ENCODE results near the gene SLC16A4. TPM values are rescaled to one million over a fixed set of nuclear protein-coding genes. Genes with fewer than 3 reads are reported as not detected.

Gene SLC16A4
- total RNA-seq, 1 donor from 2014 or later: 17.0 TPM

GRCh38 chr1:110341146-110341871 lies 49.5 kb downstream of the SLC16A4 start:
- TF ChIP-seq, protein P1, sequence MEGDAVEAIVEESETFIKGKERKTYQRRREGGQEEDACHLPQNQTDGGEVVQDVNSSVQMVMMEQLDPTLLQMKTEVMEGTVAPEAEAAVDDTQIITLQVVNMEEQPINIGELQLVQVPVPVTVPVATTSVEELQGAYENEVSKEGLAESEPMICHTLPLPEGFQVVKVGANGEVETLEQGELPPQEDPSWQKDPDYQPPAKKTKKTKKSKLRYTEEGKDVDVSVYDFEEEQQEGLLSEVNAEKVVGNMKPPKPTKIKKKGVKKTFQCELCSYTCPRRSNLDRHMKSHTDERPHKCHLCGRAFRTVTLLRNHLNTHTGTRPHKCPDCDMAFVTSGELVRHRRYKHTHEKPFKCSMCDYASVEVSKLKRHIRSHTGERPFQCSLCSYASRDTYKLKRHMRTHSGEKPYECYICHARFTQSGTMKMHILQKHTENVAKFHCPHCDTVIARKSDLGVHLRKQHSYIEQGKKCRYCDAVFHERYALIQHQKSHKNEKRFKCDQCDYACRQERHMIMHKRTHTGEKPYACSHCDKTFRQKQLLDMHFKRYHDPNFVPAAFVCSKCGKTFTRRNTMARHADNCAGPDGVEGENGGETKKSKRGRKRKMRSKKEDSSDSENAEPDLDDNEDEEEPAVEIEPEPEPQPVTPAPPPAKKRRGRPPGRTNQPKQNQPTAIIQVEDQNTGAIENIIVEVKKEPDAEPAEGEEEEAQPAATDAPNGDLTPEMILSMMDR (IDR thresholded peaks at IDR 0.05): no peak
- H3K36me3 Mint-ChIP-seq (ENCODE audit: low read depth): peaks cover 11% of the 10 kb centered on the region

GRCh38 chr1:110340207-110340468 lies 50.7 kb downstream of the SLC16A4 start:
- Mint-ChIP-seq H3K9me3 (ENCODE audit: low read depth) (no peaks in the 10 kb centered on the region), H3K27ac (ENCODE audit: unreplicated experiment) (no peak overlapping the region), H3K36me3 (ENCODE audit: low read depth) (peaks cover 10% of the 10 kb centered on the region), H3K27me3 (ENCODE audit: low read depth) (no peaks in the 10 kb centered on the region), H3K4me3 (ENCODE audit: unreplicated experiment) (no peak overlapping the region), H3K4me1 (ENCODE audit: low read depth) (peaks cover 54% of the 10 kb centered on the region)
- TF ChIP-seq, protein P1 (IDR thresholded peaks at IDR 0.05): no peak
- DNase-seq (ENCODE audit: low spot score): no peak

More at GRCh38 chr1:110341146-110341871, 49.5 kb downstream of the SLC16A4 start:
- Mint-ChIP-seq H3K4me3 (ENCODE audit: unreplicated experiment) (peak overlapping the region; percentile 46), H3K27me3 (ENCODE audit: low read depth) (no peaks in the 10 kb centered on the region), H3K9me3 (ENCODE audit: low read depth) (no peaks in the 10 kb centered on the region), H3K27ac (ENCODE audit: unreplicated experiment) (peak overlapping the region; percentile 49), H3K4me1 (ENCODE audit: low read depth) (peaks cover 64% of the 10 kb centered on the region)
- DNase-seq (ENCODE audit: low spot score): no peak

- Mint-ChIP-seq H3K9me3 (ENCODE audit: low read depth) (no peaks in the 10 kb centered on the region), H3K27ac (ENCODE audit: unreplicated experiment) (no peak overlapping the region), H3K4me1 (ENCODE audit: low read depth) (peaks cover 54% of the 10 kb centered on the region), H3K4me3 (ENCODE audit: unreplicated experiment) (no peak overlapping the region), H3K36me3 (ENCODE audit: low read depth) (peaks cover 10% of the 10 kb centered on the region), H3K27me3 (ENCODE audit: low read depth) (no peaks in the 10 kb centered on the region)
- TF ChIP-seq, protein P1 (IDR thresholded peaks at IDR 0.05): peak; percentile 77
- DNase-seq (ENCODE audit: low spot score): no peak
Measured at GRCh38 chr1:110339407-110340206, 51.2 kb downstream of the SLC16A4 start.

GRCh38 chr1:110338886-110339406 lies 51.9 kb downstream of the SLC16A4 start, which contains the start of gene RBM15:
Gene RBM15 (plus strand): TSS chr1:110339377. CDS start chr1:110339406, 29 bp downstream.
- Mint-ChIP-seq H3K4me3 (ENCODE audit: unreplicated experiment) (no peak within 1 kb of the TSS), H3K4me1 (ENCODE audit: low read depth) (peaks cover 49% of the 10 kb centered on the region), H3K36me3 (ENCODE audit: low read depth) (peaks cover 10% of the 10 kb centered on the region), H3K9me3 (ENCODE audit: low read depth) (no peaks in the 10 kb centered on the region), H3K27ac (ENCODE audit: unreplicated experiment) (peak within 1 kb of the TSS; percentile 93), H3K27me3 (ENCODE audit: low read depth) (no peaks in the 10 kb centered on the region)
- TF ChIP-seq, protein P1 (IDR thresholded peaks at IDR 0.05): no peak
- peak; percentile 99 for DNase-seq (ENCODE audit: low spot score)

DNA sequence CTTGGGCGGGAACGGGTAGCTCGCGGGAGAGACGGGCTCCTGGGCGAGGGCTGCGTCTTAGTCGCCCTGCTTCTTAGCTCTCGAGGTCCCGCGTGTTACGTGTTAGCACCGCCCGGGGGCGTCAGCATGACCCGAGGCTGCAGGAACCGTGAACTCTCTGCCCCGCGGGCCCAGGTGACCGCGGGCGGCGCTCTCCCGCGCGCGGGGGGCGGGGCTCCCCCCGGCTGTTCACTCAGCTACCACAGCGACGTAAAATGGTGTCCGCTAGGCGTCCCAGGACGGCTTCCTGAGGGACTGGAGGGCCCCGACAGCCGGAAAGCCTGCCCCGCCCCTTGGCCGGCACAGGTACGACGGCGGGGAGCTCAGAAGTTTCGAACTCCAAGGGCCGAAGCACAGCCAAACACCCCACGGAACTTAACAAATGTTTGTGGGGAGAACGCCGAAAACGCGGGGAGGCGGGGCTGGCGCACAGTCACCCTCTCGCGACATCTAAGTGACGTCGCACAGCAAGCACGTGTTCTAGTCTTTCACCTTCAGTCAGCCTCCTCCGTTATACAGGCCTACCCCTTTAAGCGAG lies 52.4 kb downstream of the SLC16A4 start:
- H3K27me3 Mint-ChIP-seq (ENCODE audit: low read depth): no peaks in the 10 kb centered on the region
- H3K4me1 Mint-ChIP-seq (ENCODE audit: low read depth): peaks cover 43% of the 10 kb centered on the region
- peak; percentile 95 for DNase-seq (ENCODE audit: low spot score)
- TF ChIP-seq, protein P1 (IDR thresholded peaks at IDR 0.05): peak; percentile 82
- H3K4me3 Mint-ChIP-seq (ENCODE audit: unreplicated experiment): no peak overlapping the region
- H3K9me3 Mint-ChIP-seq (ENCODE audit: low read depth): no peaks in the 10 kb centered on the region
- peak overlapping the region; percentile 93 for H3K27ac Mint-ChIP-seq (ENCODE audit: unreplicated experiment)
- peaks cover 10% of the 10 kb centered on the region for H3K36me3 Mint-ChIP-seq (ENCODE audit: low read depth)
